ENCODE results near the gene PCMT1.

Gene PCMT1

GRCh38 chr6:149855040-149855654, 105.6 kb downstream of the PCMT1 start:
- Histone ChIP-seq H3K23ac (ENCODE audit: low read length) (no peak overlapping the region), H3K27ac (ENCODE audit: low read depth, low read length) (peak overlapping the region; percentile 65), H2BK120ac (ENCODE audit: insufficient read depth, low read length, poor library complexity) (no peak overlapping the region), H4K8ac (ENCODE audit: low read depth, low read length) (no peak overlapping the region), H2BK12ac (ENCODE audit: low read length) (no peak overlapping the region), H3K79me1 (ENCODE audit: low read length) (peaks cover 4% of the 10 kb centered on the region), H3K9me3 (ENCODE audit: insufficient read depth, low read depth, low read length) (no peaks in the 10 kb centered on the region), H4K91ac (ENCODE audit: low read depth, low read length) (no peak overlapping the region), H3K4ac (ENCODE audit: low read depth, low read length) (no peak overlapping the region), H3K4me2 (ENCODE audit: low read length) (peak overlapping the region; percentile 49), H4K12ac (ENCODE audit: low read depth, low read length) (no peak overlapping the region), H2BK5ac (ENCODE audit: low read depth, low read length, poor library complexity) (peak overlapping the region; percentile 10), H3K9ac (ENCODE audit: low read length) (no peak overlapping the region), H3K4me3 (ENCODE audit: low read depth, low read length) (no peak overlapping the region), H2AK5ac (ENCODE audit: low read length) (no peak overlapping the region), H3K14ac (ENCODE audit: low read length) (no peak overlapping the region), H3K27me3 (ENCODE audit: insufficient read depth, low read length) (no peaks in the 10 kb centered on the region), H3K79me2 (ENCODE audit: control insufficient read depth, insufficient read depth, low read length, poor library complexity) (no peaks in the 10 kb centered on the region), H3K36me3 (ENCODE audit: control insufficient read depth in 1 of 2, insufficient read depth in 2 of 2, low read length in 2 of 2) (no peaks in the 10 kb centered on the region), H2AFZ (ENCODE audit: insufficient read depth, low read length, poor library complexity) (no peak overlapping the region), H3K4me1 (ENCODE audit: control insufficient read depth in 1 of 2, insufficient read depth in 2 of 2, low read length in 2 of 2) (peaks cover 11 to 12% of the 10 kb centered on the region in 2 experiments), H3K18ac (ENCODE audit: low read length) (no peak overlapping the region)
- WGBS (ENCODE audit: extremely low coverage, insufficient coverage, insufficient read length) = no CpG with 5 or more reads among the region's 5 CpGs
- DNase-seq = peak; percentile 94 to 95

GRCh38 chr6:149855741-149856140, 106.2 kb downstream of the PCMT1 start:
- no peak overlapping the region for H3K4ac ChIP-seq (ENCODE audit: low read depth, low read length)
- H3K79me1 ChIP-seq (ENCODE audit: low read length) = peaks cover 4% of the 10 kb centered on the region
- H3K18ac ChIP-seq (ENCODE audit: low read length) = no peak overlapping the region
- H4K12ac ChIP-seq (ENCODE audit: low read depth, low read length) = no peak overlapping the region
- no peaks in the 10 kb centered on the region for H3K27me3 ChIP-seq (ENCODE audit: insufficient read depth, low read length)
- no peak overlapping the region for H3K9ac ChIP-seq (ENCODE audit: low read length)
- no peak overlapping the region for H2AK5ac ChIP-seq (ENCODE audit: low read length)
- no peaks in the 10 kb centered on the region for H3K36me3 ChIP-seq (ENCODE audit: control insufficient read depth in 1 of 2, insufficient read depth in 2 of 2, low read length in 2 of 2)
- no peak overlapping the region for H2BK12ac ChIP-seq (ENCODE audit: low read length)
- H3K79me2 ChIP-seq (ENCODE audit: control insufficient read depth, insufficient read depth, low read length, poor library complexity) = no peaks in the 10 kb centered on the region
- peak overlapping the region; percentile 49 for H3K4me2 ChIP-seq (ENCODE audit: low read length)
- H3K9me3 ChIP-seq (ENCODE audit: insufficient read depth, low read depth, low read length) = no peaks in the 10 kb centered on the region
- WGBS (ENCODE audit: extremely low coverage, insufficient coverage, insufficient read length) = no CpG with 5 or more reads among the region's 2 CpGs
- no peak overlapping the region for H2BK120ac ChIP-seq (ENCODE audit: insufficient read depth, low read length, poor library complexity)
- no peak overlapping the region for H3K14ac ChIP-seq (ENCODE audit: low read length)
- no peak overlapping the region for H3K4me3 ChIP-seq (ENCODE audit: low read depth, low read length)
- peaks cover 11 to 12% of the 10 kb centered on the region in 2 experiments for H3K4me1 ChIP-seq (ENCODE audit: control insufficient read depth in 1 of 2, insufficient read depth in 2 of 2, low read length in 2 of 2)
- H3K27ac ChIP-seq (ENCODE audit: low read depth, low read length) = peak overlapping the region; percentile 65
- no peak overlapping the region for H4K8ac ChIP-seq (ENCODE audit: low read depth, low read length)
- H2AFZ ChIP-seq (ENCODE audit: insufficient read depth, low read length, poor library complexity) = no peak overlapping the region
- no peak overlapping the region for H2BK5ac ChIP-seq (ENCODE audit: low read depth, low read length, poor library complexity)
- no peak overlapping the region for H3K23ac ChIP-seq (ENCODE audit: low read length)
- DNase-seq = no peak
- H4K91ac ChIP-seq (ENCODE audit: low read depth, low read length) = no peak overlapping the region

- Histone ChIP-seq H3K18ac (ENCODE audit: low read length) (no peak overlapping the region), H3K14ac (ENCODE audit: low read length) (no peak overlapping the region), H3K4me3 (ENCODE audit: low read depth, low read length) (no peak overlapping the region), H3K79me1 (ENCODE audit: low read length) (peaks cover 4% of the 10 kb centered on the region), H3K9me3 (ENCODE audit: insufficient read depth, low read depth, low read length) (no peaks in the 10 kb centered on the region), H3K4me1 (ENCODE audit: control insufficient read depth in 1 of 2, insufficient read depth in 2 of 2, low read length in 2 of 2) (peaks cover 10 to 11% of the 10 kb centered on the region in 2 experiments), H3K4me2 (ENCODE audit: low read length) (peak overlapping the region; percentile 32), H2AK5ac (ENCODE audit: low read length) (no peak overlapping the region), H2BK120ac (ENCODE audit: insufficient read depth, low read length, poor library complexity) (no peak overlapping the region), H3K36me3 (ENCODE audit: control insufficient read depth in 1 of 2, insufficient read depth in 2 of 2, low read length in 2 of 2) (no peaks in the 10 kb centered on the region), H3K4ac (ENCODE audit: low read depth, low read length) (no peak overlapping the region), H3K79me2 (ENCODE audit: control insufficient read depth, insufficient read depth, low read length, poor library complexity) (no peaks in the 10 kb centered on the region), H2BK12ac (ENCODE audit: low read length) (peak overlapping the region; percentile 27), H4K91ac (ENCODE audit: low read depth, low read length) (no peak overlapping the region), H4K12ac (ENCODE audit: low read depth, low read length) (no peak overlapping the region), H3K9ac (ENCODE audit: low read length) (no peak overlapping the region), H2AFZ (ENCODE audit: insufficient read depth, low read length, poor library complexity) (no peak overlapping the region), H3K23ac (ENCODE audit: low read length) (no peak overlapping the region), H3K27ac (ENCODE audit: low read depth, low read length) (peak overlapping the region; percentile 15), H3K27me3 (ENCODE audit: insufficient read depth, low read length) (no peaks in the 10 kb centered on the region), H2BK5ac (ENCODE audit: low read depth, low read length, poor library complexity) (no peak overlapping the region), H4K8ac (ENCODE audit: low read depth, low read length) (no peak overlapping the region)
- no CpG with 5 or more reads among the region's 10 CpGs for WGBS (ENCODE audit: extremely low coverage, insufficient coverage, insufficient read length)
- DNase-seq = no peak
Observed at GRCh38 chr6:149856256-149856994, 106.9 kb downstream of the PCMT1 start.

GRCh38 chr6:149857541-149857940, 108.0 kb downstream of the PCMT1 start:
- Histone ChIP-seq H4K8ac (ENCODE audit: low read depth, low read length) (no peak overlapping the region), H4K12ac (ENCODE audit: low read depth, low read length) (no peak overlapping the region), H3K18ac (ENCODE audit: low read length) (no peak overlapping the region), H4K91ac (ENCODE audit: low read depth, low read length) (no peak overlapping the region), H3K9ac (ENCODE audit: low read length) (no peak overlapping the region), H3K4me2 (ENCODE audit: low read length) (no peak overlapping the region), H3K23ac (ENCODE audit: low read length) (no peak overlapping the region), H3K4me3 (ENCODE audit: low read depth, low read length) (no peak overlapping the region), H3K14ac (ENCODE audit: low read length) (no peak overlapping the region), H3K27me3 (ENCODE audit: insufficient read depth, low read length) (no peaks in the 10 kb centered on the region), H3K36me3 (ENCODE audit: control insufficient read depth in 1 of 2, insufficient read depth in 2 of 2, low read length in 2 of 2) (no peaks in the 10 kb centered on the region), H3K79me1 (ENCODE audit: low read length) (peaks cover 4% of the 10 kb centered on the region), H3K79me2 (ENCODE audit: control insufficient read depth, insufficient read depth, low read length, poor library complexity) (no peaks in the 10 kb centered on the region), H3K27ac (ENCODE audit: low read depth, low read length) (no peak overlapping the region), H3K4ac (ENCODE audit: low read depth, low read length) (no peak overlapping the region), H2BK12ac (ENCODE audit: low read length) (no peak overlapping the region), H2BK5ac (ENCODE audit: low read depth, low read length, poor library complexity) (no peak overlapping the region), H3K9me3 (ENCODE audit: insufficient read depth, low read depth, low read length) (no peaks in the 10 kb centered on the region), H3K4me1 (ENCODE audit: control insufficient read depth in 1 of 2, insufficient read depth in 2 of 2, low read length in 2 of 2) (peaks cover 7 to 10% of the 10 kb centered on the region in 2 experiments), H2AK5ac (ENCODE audit: low read length) (no peak overlapping the region), H2AFZ (ENCODE audit: insufficient read depth, low read length, poor library complexity) (no peak overlapping the region), H2BK120ac (ENCODE audit: insufficient read depth, low read length, poor library complexity) (no peak overlapping the region)
- no CpG with 5 or more reads among the region's 5 CpGs for WGBS (ENCODE audit: extremely low coverage, insufficient coverage, insufficient read length)
- no peak for DNase-seq

Measured in trophoblast cell (in vitro differentiated cells and primary cell).